Liver (tissue), 9 donors: ENCODE data around the gene CCDC182. TPM values are rescaled to one million over a fixed set of nuclear protein-coding genes. Genes with fewer than 3 reads are reported as not detected.

Source experiments
- DNase-seq: peaks from one replicate; pipeline ENCODE4 v3.0.0-alpha.2; 2017; ENCODE audit warnings: low spot score
- H3K27ac ChIP-seq, 2 donors: one replicate each; pipeline ENCODE4 v1.7.0; 2013; ENCODE audit warnings: inconsistent platforms in 2 of 2, low read length in 2 of 2, control low read depth in 1 of 2, low read depth in 1 of 2, mild to moderate bottlenecking in 1 of 2
- H3K27me3 ChIP-seq, 4 donors: one replicate each; pipeline versions ENCODE4 v1.6.1 to v1.7.0; 2013; ENCODE audit warnings: low read length in 3 of 4, inconsistent platforms in 1 of 4, mild to moderate bottlenecking in 1 of 4, moderate library complexity in 1 of 4; ENCODE audit not compliant: control insufficient read depth in 4 of 4, insufficient read depth in 4 of 4
- H3K36me3 ChIP-seq, 4 donors: one replicate each; pipeline versions ENCODE4 v1.6.1 to v1.7.0; 2013; ENCODE audit warnings: low read length in 3 of 4, mild to moderate bottlenecking in 3 of 4, low read depth in 1 of 4, moderate library complexity in 1 of 4; ENCODE audit not compliant: control insufficient read depth in 4 of 4, insufficient read depth in 3 of 4
- H3K4me1 ChIP-seq, 4 donors: one replicate each; pipeline versions ENCODE4 v1.6.1 to v1.7.0; 2013; ENCODE audit warnings: low read length in 3 of 4, mild to moderate bottlenecking in 3 of 4, moderate library complexity in 1 of 4; ENCODE audit not compliant: control insufficient read depth in 4 of 4, insufficient read depth in 4 of 4
- H3K4me3 ChIP-seq, 3 donors: one replicate each; pipeline versions ENCODE4 v1.6.1 to v1.7.0; 2013; ENCODE audit warnings: low read length in 3 of 3, control low read depth in 1 of 3, low read depth in 1 of 3, mild to moderate bottlenecking in 1 of 3
- H3K9ac ChIP-seq, 2 donors: one replicate each; pipeline ENCODE4 v1.7.0; 2013; ENCODE audit warnings: low read length in 2 of 2, mild to moderate bottlenecking in 2 of 2, moderate library complexity in 2 of 2, control low read depth in 1 of 2, low read depth in 1 of 2
- H3K9me3 ChIP-seq, 4 donors: one replicate each; pipeline versions ENCODE4 v1.6.1 to v1.7.0; 2013; ENCODE audit warnings: low read length in 3 of 4; ENCODE audit not compliant: control insufficient read depth in 4 of 4
- FOXA2 ChIP-seq: IDR thresholded peaks from 2 replicates; pipeline ENCODE4 v1.6.1; 2016; ENCODE audit warnings: antibody characterized with exemption
- GABPA ChIP-seq, 2 donors: IDR thresholded peaks in 1 of 2; conservative IDR thresholded peaks in 1 of 2; 2 replicates each; pipeline ENCODE4 v1.6.1; 2016; ENCODE audit warnings: antibody characterized with exemption in 2 of 2, mild to moderate bottlenecking in 1 of 2, moderate library complexity in 1 of 2
- HNF4A ChIP-seq, 2 donors: conservative IDR thresholded peaks; 2 replicates each; pipeline ENCODE4 v1.6.1; 2016; ENCODE audit warnings: antibody characterized with exemption in 2 of 2, mild to moderate bottlenecking in 2 of 2
- HNF4G ChIP-seq: IDR thresholded peaks from 2 replicates; pipeline ENCODE4 v1.6.1; 2016; ENCODE audit warnings: antibody characterized with exemption
- JUND ChIP-seq, 2 donors: IDR thresholded peaks; 2 replicates each; pipeline ENCODE4 v1.6.1; 2016; ENCODE audit warnings: antibody characterized with exemption in 2 of 2
- NR2F2 ChIP-seq: IDR thresholded peaks from 2 replicates; pipeline ENCODE4 v1.6.1; 2016; ENCODE audit warnings: antibody characterized with exemption
- RAD21 ChIP-seq, 2 donors: IDR thresholded peaks; 2 replicates each; pipeline ENCODE4 v1.6.1; 2016; ENCODE audit warnings: antibody characterized with exemption in 2 of 2, mild to moderate bottlenecking in 2 of 2
- RXRA ChIP-seq, 2 donors: IDR thresholded peaks; 2 replicates each; pipeline ENCODE4 v1.6.1; 2017 to 2018; ENCODE audit warnings: antibody characterized with exemption in 2 of 2, mild to moderate bottlenecking in 1 of 2
- SP1 ChIP-seq: IDR thresholded peaks from 2 replicates; pipeline ENCODE4 v1.6.1; 2018; ENCODE audit warnings: antibody characterized with exemption, mild to moderate bottlenecking
- TAF1 ChIP-seq: conservative IDR thresholded peaks from 2 replicates; pipeline ENCODE4 v1.6.1; 2016; ENCODE audit warnings: antibody characterized with exemption, mild to moderate bottlenecking
- YY1 ChIP-seq: IDR thresholded peaks from 2 replicates; pipeline ENCODE4 v1.6.1; 2016; ENCODE audit warnings: antibody characterized with exemption, mild to moderate bottlenecking
- WGBS: extraction: QIAGEN DNeasy Blood & Tissue Kit; methylation state at CpG from one replicate; pipeline ENCODE4 v1.1.7; 2013; 5-methylcytosine and 5-hydroxymethylcytosine counted together
- polyA plus RNA-seq, 2 donors: library from polyadenylated mRNA; stranded (reverse) in 1 of 2; unstranded in 1 of 2; fragments of 200-250 nt in 1 of 2; fragments of >200 nt in 1 of 2; fragmentation: Nextera tagmentation in 1 of 2; extraction: Ambion mirVana in 1 of 2; gene quantifications; one replicate each; pipeline versions ENCODE4 v1.2.1 to v1.2.3, GENCODE V29; 2013 to 2015
- total RNA-seq, 2 donors: library from RNA; depleted of rRNA; stranded (reverse); fragments of >200 nt; gene quantifications; one replicate each; pipeline ENCODE4 v1.2.3, GENCODE V29; 2014
- TF ChIP-seq, protein P1 (sequence below): IDR thresholded peaks from 2 replicates; pipeline ENCODE4 v1.6.1; 2016; ENCODE audit warnings: antibody characterized with exemption, mild to moderate bottlenecking
- TF ChIP-seq, protein P2 (sequence below): fragments of 150-350 bp; IDR thresholded peaks from 2 replicates; pipeline ENCODE4 v1.5.1; 2017; ENCODE audit warnings: improper control_type of control experiment, low read depth, low read length; ENCODE audit not compliant: missing input control
- TF ChIP-seq, protein P3 (sequence below): IDR thresholded peaks from 2 replicates; pipeline ENCODE4 v1.6.1; 2016; ENCODE audit warnings: antibody characterized with exemption
- TF ChIP-seq, protein P4 (sequence below): IDR thresholded peaks from 2 replicates; pipeline ENCODE4 v1.6.1; 2016; ENCODE audit warnings: antibody characterized with exemption
- TF ChIP-seq, protein P5 (sequence below): IDR thresholded peaks from 2 replicates; pipeline ENCODE4 v1.6.1; 2016; ENCODE audit warnings: antibody characterized with exemption
- donor health status: healthy.
- donor health status: healthy.
- donor health status: healthy.
- donor health status: healthy.
- donor health status: healthy.

Gene CCDC182
- total and polyA plus RNA-seq, 4 donors = not detected

- 88% methylated on average over 26 of the region's 26 CpGs for WGBS
- Histone ChIP-seq H3K27ac (no peak overlapping the region), H3K27me3 (no peaks in the 10 kb centered on the region), H3K4me1 (no peaks in the 10 kb centered on the region), H3K9me3 (no peaks in the 10 kb centered on the region), H3K36me3 (no peaks in the 10 kb centered on the region), H3K9ac (no peak overlapping the region), H3K4me3 (no peak overlapping the region)
- DNase-seq = no peak
- TF ChIP-seq RXRA (IDR thresholded peaks at IDR 0.05) (no peak), GABPA (IDR thresholded peaks at IDR 0.05 in 1 of 2, conservative IDR thresholded peaks at IDR 0.05 in 1 of 2) (no peak), HNF4G (no peak), HNF4A (conservative IDR thresholded peaks at IDR 0.05) (no peak), YY1 (no peak), TAF1 (no peak), RAD21 (IDR thresholded peaks at IDR 0.05) (no peak), SP1 (no peak), FOXA2 (no peak)
- TF ChIP-seq, protein P1, sequence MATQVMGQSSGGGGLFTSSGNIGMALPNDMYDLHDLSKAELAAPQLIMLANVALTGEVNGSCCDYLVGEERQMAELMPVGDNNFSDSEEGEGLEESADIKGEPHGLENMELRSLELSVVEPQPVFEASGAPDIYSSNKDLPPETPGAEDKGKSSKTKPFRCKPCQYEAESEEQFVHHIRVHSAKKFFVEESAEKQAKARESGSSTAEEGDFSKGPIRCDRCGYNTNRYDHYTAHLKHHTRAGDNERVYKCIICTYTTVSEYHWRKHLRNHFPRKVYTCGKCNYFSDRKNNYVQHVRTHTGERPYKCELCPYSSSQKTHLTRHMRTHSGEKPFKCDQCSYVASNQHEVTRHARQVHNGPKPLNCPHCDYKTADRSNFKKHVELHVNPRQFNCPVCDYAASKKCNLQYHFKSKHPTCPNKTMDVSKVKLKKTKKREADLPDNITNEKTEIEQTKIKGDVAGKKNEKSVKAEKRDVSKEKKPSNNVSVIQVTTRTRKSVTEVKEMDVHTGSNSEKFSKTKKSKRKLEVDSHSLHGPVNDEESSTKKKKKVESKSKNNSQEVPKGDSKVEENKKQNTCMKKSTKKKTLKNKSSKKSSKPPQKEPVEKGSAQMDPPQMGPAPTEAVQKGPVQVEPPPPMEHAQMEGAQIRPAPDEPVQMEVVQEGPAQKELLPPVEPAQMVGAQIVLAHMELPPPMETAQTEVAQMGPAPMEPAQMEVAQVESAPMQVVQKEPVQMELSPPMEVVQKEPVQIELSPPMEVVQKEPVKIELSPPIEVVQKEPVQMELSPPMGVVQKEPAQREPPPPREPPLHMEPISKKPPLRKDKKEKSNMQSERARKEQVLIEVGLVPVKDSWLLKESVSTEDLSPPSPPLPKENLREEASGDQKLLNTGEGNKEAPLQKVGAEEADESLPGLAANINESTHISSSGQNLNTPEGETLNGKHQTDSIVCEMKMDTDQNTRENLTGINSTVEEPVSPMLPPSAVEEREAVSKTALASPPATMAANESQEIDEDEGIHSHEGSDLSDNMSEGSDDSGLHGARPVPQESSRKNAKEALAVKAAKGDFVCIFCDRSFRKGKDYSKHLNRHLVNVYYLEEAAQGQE = no peak
- TF ChIP-seq, protein P2, sequence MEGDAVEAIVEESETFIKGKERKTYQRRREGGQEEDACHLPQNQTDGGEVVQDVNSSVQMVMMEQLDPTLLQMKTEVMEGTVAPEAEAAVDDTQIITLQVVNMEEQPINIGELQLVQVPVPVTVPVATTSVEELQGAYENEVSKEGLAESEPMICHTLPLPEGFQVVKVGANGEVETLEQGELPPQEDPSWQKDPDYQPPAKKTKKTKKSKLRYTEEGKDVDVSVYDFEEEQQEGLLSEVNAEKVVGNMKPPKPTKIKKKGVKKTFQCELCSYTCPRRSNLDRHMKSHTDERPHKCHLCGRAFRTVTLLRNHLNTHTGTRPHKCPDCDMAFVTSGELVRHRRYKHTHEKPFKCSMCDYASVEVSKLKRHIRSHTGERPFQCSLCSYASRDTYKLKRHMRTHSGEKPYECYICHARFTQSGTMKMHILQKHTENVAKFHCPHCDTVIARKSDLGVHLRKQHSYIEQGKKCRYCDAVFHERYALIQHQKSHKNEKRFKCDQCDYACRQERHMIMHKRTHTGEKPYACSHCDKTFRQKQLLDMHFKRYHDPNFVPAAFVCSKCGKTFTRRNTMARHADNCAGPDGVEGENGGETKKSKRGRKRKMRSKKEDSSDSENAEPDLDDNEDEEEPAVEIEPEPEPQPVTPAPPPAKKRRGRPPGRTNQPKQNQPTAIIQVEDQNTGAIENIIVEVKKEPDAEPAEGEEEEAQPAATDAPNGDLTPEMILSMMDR = no peak
- TF ChIP-seq, protein P3, sequence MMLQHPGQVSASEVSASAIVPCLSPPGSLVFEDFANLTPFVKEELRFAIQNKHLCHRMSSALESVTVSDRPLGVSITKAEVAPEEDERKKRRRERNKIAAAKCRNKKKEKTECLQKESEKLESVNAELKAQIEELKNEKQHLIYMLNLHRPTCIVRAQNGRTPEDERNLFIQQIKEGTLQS = no peak
- TF ChIP-seq, protein P4, sequence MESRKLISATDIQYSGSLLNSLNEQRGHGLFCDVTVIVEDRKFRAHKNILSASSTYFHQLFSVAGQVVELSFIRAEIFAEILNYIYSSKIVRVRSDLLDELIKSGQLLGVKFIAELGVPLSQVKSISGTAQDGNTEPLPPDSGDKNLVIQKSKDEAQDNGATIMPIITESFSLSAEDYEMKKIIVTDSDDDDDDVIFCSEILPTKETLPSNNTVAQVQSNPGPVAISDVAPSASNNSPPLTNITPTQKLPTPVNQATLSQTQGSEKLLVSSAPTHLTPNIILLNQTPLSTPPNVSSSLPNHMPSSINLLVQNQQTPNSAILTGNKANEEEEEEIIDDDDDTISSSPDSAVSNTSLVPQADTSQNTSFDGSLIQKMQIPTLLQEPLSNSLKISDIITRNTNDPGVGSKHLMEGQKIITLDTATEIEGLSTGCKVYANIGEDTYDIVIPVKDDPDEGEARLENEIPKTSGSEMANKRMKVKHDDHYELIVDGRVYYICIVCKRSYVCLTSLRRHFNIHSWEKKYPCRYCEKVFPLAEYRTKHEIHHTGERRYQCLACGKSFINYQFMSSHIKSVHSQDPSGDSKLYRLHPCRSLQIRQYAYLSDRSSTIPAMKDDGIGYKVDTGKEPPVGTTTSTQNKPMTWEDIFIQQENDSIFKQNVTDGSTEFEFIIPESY = no peak
- TF ChIP-seq, protein P5, sequence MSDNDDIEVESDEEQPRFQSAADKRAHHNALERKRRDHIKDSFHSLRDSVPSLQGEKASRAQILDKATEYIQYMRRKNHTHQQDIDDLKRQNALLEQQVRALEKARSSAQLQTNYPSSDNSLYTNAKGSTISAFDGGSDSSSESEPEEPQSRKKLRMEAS = no peak
These were observed 616 bp downstream of the CCDC182 start for GRCh38 chr17:57744195-57745170.

- H3K9ac ChIP-seq = no peak overlapping the region
- no peaks in the 10 kb centered on the region for H3K36me3 ChIP-seq
- WGBS = 55% methylated on average over 2 of the region's 2 CpGs
- no peaks in the 10 kb centered on the region for H3K27me3 ChIP-seq
- no peaks in the 10 kb centered on the region for H3K4me1 ChIP-seq
- no peaks in the 10 kb centered on the region for H3K9me3 ChIP-seq
- no peak overlapping the region for H3K27ac ChIP-seq
- TF ChIP-seq HNF4G (no peak), FOXA2 (no peak), TAF1 (no peak), NR2F2 (no peak), JUND (IDR thresholded peaks at IDR 0.05) (no peak)
- TF ChIP-seq, protein P3 = no peak
- no peak for DNase-seq
- H3K4me3 ChIP-seq = no peak overlapping the region
These were observed 4.9 kb downstream of the CCDC182 start for GRCh38 chr17:57740235-57740528.
